Mesangial cell (primary cell): ENCODE measurements around the gene SPATA31A5. TPM values are rescaled to one million over a fixed set of nuclear protein-coding genes. Genes with fewer than 3 reads are reported as not detected.

Source experiments
- total RNA-seq: library from RNA; depleted of rRNA; stranded (reverse); fragments of >200 nt; gene quantifications from 2 replicates; pipeline ENCODE4 v1.2.3, GENCODE V29; 2015

Gene SPATA31A5
- not detected in 2 replicates for total RNA-seq

GRCh38 chr9:60914107-60914506 lies at the start of gene SPATA31A5:
SPATA31A5 (plus strand) TSS chr9:60914407; CDS start chr9:60914436, 29 bp downstream.

